Mammary epithelial cell (primary cell): ENCODE measurements around the gene NACC2.

ENCODE experiments used
- CTCF ChIP-seq, 2 donors: IDR thresholded peaks in 1 of 2; conservative IDR thresholded peaks in 1 of 2; 2 replicates each; pipeline ENCODE4 v1.5.1; 2011 to 2012; ENCODE audit warnings: inconsistent platforms in 2 of 2, low read length in 2 of 2, mild to moderate bottlenecking in 2 of 2, control low read depth in 1 of 2, low read depth in 1 of 2; ENCODE audit not compliant: insufficient read depth in 1 of 2; ENCODE audit errors: extremely low read depth in 1 of 2
- EZH2 ChIP-seq: IDR thresholded peaks from 2 replicates; pipeline ENCODE4 v1.6.1; 2012; ENCODE audit warnings: low read length, inconsistent platforms, borderline replicate concordance

DNA sequence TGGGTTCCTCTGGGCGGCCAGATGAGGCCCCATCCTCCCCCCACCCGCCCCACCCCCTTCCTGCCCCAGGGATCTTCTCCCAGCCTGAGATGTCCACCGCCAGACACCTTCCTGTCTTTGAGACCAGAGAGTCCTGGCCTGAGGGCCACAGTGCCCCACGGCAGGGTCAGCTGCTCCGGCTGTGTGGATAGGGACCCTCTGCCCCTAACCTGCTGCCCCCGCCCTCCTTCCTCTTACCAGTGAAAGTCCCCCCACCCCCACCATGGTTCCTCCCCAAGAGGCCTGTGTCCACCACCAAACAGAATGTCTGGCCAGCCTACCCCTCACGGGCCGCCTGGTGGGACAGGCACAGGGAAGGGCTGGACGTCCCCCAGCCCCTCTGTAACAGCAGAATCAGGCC is 90.9 kb downstream of the NACC2 start:
- TF ChIP-seq CTCF (conservative IDR thresholded peaks at IDR 0.05 in 1 of 2, IDR thresholded peaks at IDR 0.05 in 1 of 2; ENCODE audit: extremely low read depth in 1 of 2, insufficient read depth in 1 of 2, low read depth in 1 of 2, low read length in 2 of 2) (no peak), EZH2 (no peak)
